MM.1S (cell line): ENCODE data around the gene CDC27.

Experiments
- EZH2phosphoT487 ChIP-seq: fragments of 300-600 bp; sonication (generic); IDR thresholded peaks from 2 replicates; pipeline ENCODE4 v1.6.1; 2018; ENCODE audit warnings: antibody characterized with exemption, low read length
- TF ChIP-seq, protein P1 (sequence below): fragments of 300-600 bp; sonication (generic); IDR thresholded peaks from 2 replicates; pipeline ENCODE4 v1.5.1; 2016; ENCODE audit warnings: antibody characterized with exemption, low read length, mixed read lengths

DNA sequence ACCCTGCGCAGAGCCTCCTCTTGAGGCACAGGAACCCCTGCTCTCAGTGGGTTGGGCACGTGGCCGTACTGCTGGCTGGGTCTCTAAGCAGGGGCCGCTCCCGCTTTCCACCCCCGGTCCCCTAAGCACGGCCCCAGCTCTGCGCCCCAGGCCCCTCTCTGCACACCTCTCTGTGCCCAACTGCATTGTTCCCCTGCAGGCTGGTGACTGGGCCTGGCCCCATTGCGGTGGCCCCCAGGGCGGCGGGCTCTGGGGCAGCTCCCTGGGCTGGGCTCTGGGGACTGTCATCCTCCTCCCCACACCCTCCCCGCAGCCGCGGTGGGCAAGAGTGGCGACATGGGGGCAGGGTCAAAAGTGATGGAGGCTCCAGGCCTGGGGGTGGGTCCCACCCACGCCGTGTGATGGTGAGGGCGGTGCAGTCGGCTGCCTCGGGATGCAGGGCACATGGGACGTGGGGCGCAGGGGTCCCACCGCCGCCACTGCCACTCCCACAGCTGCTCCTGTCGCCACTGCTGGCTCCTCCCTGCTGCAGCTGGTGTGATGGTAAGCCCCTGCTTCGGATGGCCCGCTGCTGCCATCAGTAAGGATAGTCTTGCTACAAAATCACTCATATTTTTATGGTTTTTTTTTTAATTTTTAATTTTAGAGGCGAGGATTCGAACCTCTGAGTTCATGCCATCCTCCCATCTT is 49.4 kb upstream of the CDC27 start:
- TF ChIP-seq, protein P1, sequence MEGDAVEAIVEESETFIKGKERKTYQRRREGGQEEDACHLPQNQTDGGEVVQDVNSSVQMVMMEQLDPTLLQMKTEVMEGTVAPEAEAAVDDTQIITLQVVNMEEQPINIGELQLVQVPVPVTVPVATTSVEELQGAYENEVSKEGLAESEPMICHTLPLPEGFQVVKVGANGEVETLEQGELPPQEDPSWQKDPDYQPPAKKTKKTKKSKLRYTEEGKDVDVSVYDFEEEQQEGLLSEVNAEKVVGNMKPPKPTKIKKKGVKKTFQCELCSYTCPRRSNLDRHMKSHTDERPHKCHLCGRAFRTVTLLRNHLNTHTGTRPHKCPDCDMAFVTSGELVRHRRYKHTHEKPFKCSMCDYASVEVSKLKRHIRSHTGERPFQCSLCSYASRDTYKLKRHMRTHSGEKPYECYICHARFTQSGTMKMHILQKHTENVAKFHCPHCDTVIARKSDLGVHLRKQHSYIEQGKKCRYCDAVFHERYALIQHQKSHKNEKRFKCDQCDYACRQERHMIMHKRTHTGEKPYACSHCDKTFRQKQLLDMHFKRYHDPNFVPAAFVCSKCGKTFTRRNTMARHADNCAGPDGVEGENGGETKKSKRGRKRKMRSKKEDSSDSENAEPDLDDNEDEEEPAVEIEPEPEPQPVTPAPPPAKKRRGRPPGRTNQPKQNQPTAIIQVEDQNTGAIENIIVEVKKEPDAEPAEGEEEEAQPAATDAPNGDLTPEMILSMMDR = no peak
- no peak for TF ChIP-seq EZH2phosphoT487
